Loucy (cell line): ENCODE measurements around the gene BUD31.

Source experiments
- H2AFZ ChIP-seq: fragments of 200-600 bp; sonication (generic); 2 replicates; pipeline ENCODE4 v1.6.0; 2016; ENCODE audit warnings: antibody characterized with exemption, mild to moderate bottlenecking, low read length, moderate library complexity
- H3F3A ChIP-seq: fragments of 200-600 bp; 2 replicates; pipeline ENCODE4 v1.6.0; 2016; ENCODE audit warnings: antibody characterized with exemption, low read depth, mild to moderate bottlenecking
- H3K27me3 ChIP-seq: fragments of 200-600 bp; sonication (generic); 2 replicates; pipeline ENCODE4 v1.6.1; 2014; ENCODE audit warnings: low read length, mild to moderate bottlenecking; ENCODE audit not compliant: insufficient read depth, poor library complexity, severe bottlenecking
- H3K36me3 ChIP-seq: fragments of 200-600 bp; sonication (generic); 2 replicates; pipeline ENCODE4 v1.6.1; 2016; ENCODE audit warnings: low read length; ENCODE audit not compliant: insufficient read depth
- H3K4me1 ChIP-seq: fragments of 200-600 bp; sonication (generic); 2 replicates; pipeline ENCODE4 v1.5.1; 2014; ENCODE audit warnings: low read length, mild to moderate bottlenecking; ENCODE audit not compliant: insufficient read depth, poor library complexity, severe bottlenecking
- H3K4me2 ChIP-seq: fragments of 200-600 bp; sonication (generic); 2 replicates; pipeline ENCODE4 v1.6.0; 2014; ENCODE audit warnings: antibody characterized with exemption, low read length, low read depth, mild to moderate bottlenecking; ENCODE audit not compliant: poor library complexity, severe bottlenecking
- H3K4me3 ChIP-seq: fragments of 200-600 bp; sonication (generic); 2 replicates; pipeline ENCODE4 v1.5.1; 2014; ENCODE audit warnings: low read length, mild to moderate bottlenecking, mixed read lengths; ENCODE audit not compliant: poor library complexity, severe bottlenecking
- H3K79me2 ChIP-seq: fragments of 200-600 bp; sonication (generic); 2 replicates; pipeline ENCODE4 v1.6.1; 2014; ENCODE audit warnings: low read length; ENCODE audit not compliant: insufficient read depth
- H3K9ac ChIP-seq: fragments of 200-600 bp; sonication (generic); 2 replicates; pipeline ENCODE4 v1.6.0; 2014; ENCODE audit warnings: mild to moderate bottlenecking, low read depth, low read length, moderate library complexity; ENCODE audit not compliant: poor library complexity, severe bottlenecking
- H3K9me2 ChIP-seq: fragments of 200-600 bp; sonication (generic); replicated peaks from 2 replicates; pipeline ENCODE4 v1.6.1; 2016; ENCODE audit warnings: low read depth, low read length, mixed read lengths
- H3K9me3 ChIP-seq: fragments of 200-600 bp; sonication (generic); 2 replicates; pipeline ENCODE4 v1.6.1; 2014; ENCODE audit warnings: mild to moderate bottlenecking, antibody characterized with exemption, low read length, low read depth; ENCODE audit not compliant: insufficient read depth
- H4K20me1 ChIP-seq: fragments of 200-600 bp; sonication (generic); 2 replicates; pipeline ENCODE4 v1.6.0; 2014; ENCODE audit warnings: antibody characterized with exemption, low read length, mild to moderate bottlenecking; ENCODE audit not compliant: insufficient read depth, poor library complexity, severe bottlenecking
- EZH2phosphoT487 ChIP-seq: fragments of 200-600 bp; IDR thresholded peaks from 2 replicates; pipeline ENCODE4 v1.6.1; 2018; ENCODE audit warnings: antibody characterized with exemption, mild to moderate bottlenecking, moderate library complexity, borderline replicate concordance
- TF ChIP-seq, protein P1 (sequence below): fragments of 200-600 bp; sonication (generic); conservative IDR thresholded peaks from 2 replicates; pipeline ENCODE4 v1.5.1; 2014; ENCODE audit warnings: mild to moderate bottlenecking, antibody characterized with exemption, low read length

Gene BUD31

DNA sequence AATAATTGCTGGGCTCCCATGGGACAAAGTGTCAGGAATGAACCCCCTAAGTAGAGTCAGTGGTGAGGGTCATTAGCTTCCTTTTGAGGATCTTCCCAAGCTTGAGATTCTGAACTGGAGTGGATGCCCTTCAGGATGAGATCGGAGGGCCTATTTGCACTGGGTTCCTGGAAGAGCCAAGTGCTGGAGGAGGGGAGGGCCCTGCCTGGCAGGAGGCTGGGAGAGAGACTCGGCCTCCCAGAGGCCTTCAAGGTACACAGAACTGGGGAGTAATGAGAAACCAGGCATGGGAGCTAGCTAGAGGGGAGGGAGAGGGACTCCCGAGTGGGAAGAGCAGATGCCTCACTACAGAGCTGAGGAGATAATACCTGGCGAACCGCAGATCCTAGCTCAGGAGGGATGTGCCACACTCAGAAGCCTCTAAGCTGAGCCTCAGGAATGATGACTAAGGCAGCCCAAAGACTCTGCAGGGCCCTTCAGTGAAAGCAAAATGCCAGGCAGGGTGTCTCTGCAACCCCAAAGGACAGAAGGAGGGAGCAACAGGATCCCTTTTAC, 9.8 kb upstream of the BUD31 start:
- Histone ChIP-seq H3K79me2 (peaks cover 4% of the 10 kb centered on the region; the same call in 1 of the 2 replicates), H3K4me1 (no peaks in the 10 kb centered on the region), H3K4me2 (no peak overlapping the region), H3K9ac (no peak overlapping the region), H3K36me3 (peaks cover 83% of the 10 kb centered on the region; the same call in 1 of the 2 replicates), H3F3A (no peaks in the 10 kb centered on the region), H3K4me3 (no peak overlapping the region), H3K9me3 (no peaks in the 10 kb centered on the region), H2AFZ (no peak overlapping the region), H3K27me3 (no peaks in the 10 kb centered on the region), H3K9me2 (no peaks in the 10 kb centered on the region), H4K20me1 (peaks cover 5% of the 10 kb centered on the region)
- TF ChIP-seq EZH2phosphoT487, result no peak
- TF ChIP-seq, protein P1, sequence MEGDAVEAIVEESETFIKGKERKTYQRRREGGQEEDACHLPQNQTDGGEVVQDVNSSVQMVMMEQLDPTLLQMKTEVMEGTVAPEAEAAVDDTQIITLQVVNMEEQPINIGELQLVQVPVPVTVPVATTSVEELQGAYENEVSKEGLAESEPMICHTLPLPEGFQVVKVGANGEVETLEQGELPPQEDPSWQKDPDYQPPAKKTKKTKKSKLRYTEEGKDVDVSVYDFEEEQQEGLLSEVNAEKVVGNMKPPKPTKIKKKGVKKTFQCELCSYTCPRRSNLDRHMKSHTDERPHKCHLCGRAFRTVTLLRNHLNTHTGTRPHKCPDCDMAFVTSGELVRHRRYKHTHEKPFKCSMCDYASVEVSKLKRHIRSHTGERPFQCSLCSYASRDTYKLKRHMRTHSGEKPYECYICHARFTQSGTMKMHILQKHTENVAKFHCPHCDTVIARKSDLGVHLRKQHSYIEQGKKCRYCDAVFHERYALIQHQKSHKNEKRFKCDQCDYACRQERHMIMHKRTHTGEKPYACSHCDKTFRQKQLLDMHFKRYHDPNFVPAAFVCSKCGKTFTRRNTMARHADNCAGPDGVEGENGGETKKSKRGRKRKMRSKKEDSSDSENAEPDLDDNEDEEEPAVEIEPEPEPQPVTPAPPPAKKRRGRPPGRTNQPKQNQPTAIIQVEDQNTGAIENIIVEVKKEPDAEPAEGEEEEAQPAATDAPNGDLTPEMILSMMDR, result no peak

DNA sequence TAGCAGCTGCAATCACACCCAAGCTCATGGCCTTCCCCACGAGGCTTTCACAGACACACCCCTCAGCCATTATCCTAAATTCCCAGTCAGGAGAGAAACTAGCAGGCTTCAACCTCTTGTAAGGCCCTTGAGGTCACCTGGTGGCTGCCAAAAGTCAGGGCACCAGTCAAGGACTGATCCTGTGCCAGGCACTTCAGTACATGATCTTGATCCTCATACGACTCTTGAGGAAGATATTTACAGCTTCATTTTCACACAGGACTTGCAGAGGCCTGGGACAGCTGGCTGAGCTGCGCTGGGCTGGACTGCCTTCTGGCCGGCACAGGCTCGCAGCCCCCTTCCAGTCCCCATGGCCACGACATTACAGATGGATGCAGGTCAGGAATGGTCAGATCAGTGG, 9.2 kb upstream of the BUD31 start:
- H3K4me3 ChIP-seq, result no peak overlapping the region
- no peak overlapping the region for H3K4me2 ChIP-seq
- H3F3A ChIP-seq, result no peaks in the 10 kb centered on the region
- H4K20me1 ChIP-seq, result peaks cover 11% of the 10 kb centered on the region
- H3K9me3 ChIP-seq, result no peaks in the 10 kb centered on the region
- H3K79me2 ChIP-seq, result peaks cover 10% of the 10 kb centered on the region; the same call in 1 of the 2 replicates
- no peak overlapping the region for H3K9ac ChIP-seq
- TF ChIP-seq, protein P1, result no peak
- TF ChIP-seq EZH2phosphoT487, result no peak
- no peaks in the 10 kb centered on the region for H3K4me1 ChIP-seq
- no peaks in the 10 kb centered on the region for H3K9me2 ChIP-seq
- H3K36me3 ChIP-seq, result peaks cover 80% of the 10 kb centered on the region; the same call in 1 of the 2 replicates
- no peak overlapping the region for H2AFZ ChIP-seq
- no peaks in the 10 kb centered on the region for H3K27me3 ChIP-seq

DNA sequence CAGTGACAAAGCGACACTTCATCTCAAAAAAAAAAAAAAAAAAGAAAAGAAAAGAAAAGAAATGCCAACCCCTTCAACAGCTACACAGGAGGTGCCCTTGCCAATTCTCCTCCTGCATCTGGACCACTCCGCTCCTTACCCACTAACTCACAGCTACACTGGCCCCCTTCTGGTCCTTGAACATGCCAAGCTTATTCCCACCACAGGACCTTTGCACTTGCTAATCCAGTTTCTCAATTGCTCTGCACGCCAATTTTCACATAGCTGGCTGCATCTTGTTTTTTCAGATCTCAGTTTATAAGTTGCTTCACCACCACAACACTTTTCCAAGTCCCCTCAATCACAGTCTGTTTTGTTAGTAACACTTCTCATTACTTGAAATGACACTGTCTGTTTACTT, 5.9 kb upstream of the BUD31 start:
- Histone ChIP-seq H4K20me1 (peaks cover 26% of the 10 kb centered on the region), H3K4me2 (no peak overlapping the region), H3K27me3 (no peaks in the 10 kb centered on the region), H3K79me2 (peaks cover 42% of the 10 kb centered on the region), H3F3A (no peaks in the 10 kb centered on the region), H3K9me2 (no peaks in the 10 kb centered on the region), H3K9ac (no peak overlapping the region), H3K4me1 (peaks cover 20% of the 10 kb centered on the region), H2AFZ (no peak overlapping the region), H3K9me3 (no peaks in the 10 kb centered on the region), H3K4me3 (no peak overlapping the region), H3K36me3 (peaks cover 50% of the 10 kb centered on the region; the same call in 1 of the 2 replicates)
- TF ChIP-seq EZH2phosphoT487, result no peak
- TF ChIP-seq, protein P1, result no peak
